Suprapubic skin (tissue), 4 donors: Measurements from ENCODE around the gene JAKMIP3. TPM values are rescaled to one million over a fixed set of nuclear protein-coding genes. Genes with fewer than 3 reads are reported as not detected.
A peak's percentile ranks its signal among the peaks of the same experiment; 100 is the strongest.

ENCODE experiments used
- DNase-seq, 2 donors: peaks; one replicate each; pipeline ENCODE4 v3.0.0-alpha.2; 2019; ENCODE audit warnings: low spot score in 2 of 2
- H3K27ac ChIP-seq: fragments of 200-600 bp; sonication (generic); one replicate; pipeline ENCODE4 v1.5.1; 2019
- H3K27me3 ChIP-seq: fragments of 200-600 bp; sonication (generic); one replicate; pipeline ENCODE4 v1.5.1; 2019
- H3K36me3 ChIP-seq: fragments of 200-600 bp; sonication (generic); one replicate; pipeline ENCODE4 v1.5.1; 2019
- H3K4me1 ChIP-seq: fragments of 200-600 bp; sonication (generic); one replicate; pipeline ENCODE4 v1.5.1; 2019
- H3K4me3 ChIP-seq: fragments of 200-600 bp; sonication (generic); one replicate; pipeline ENCODE4 v1.5.1; 2019; ENCODE audit warnings: mild to moderate bottlenecking
- H3K9me3 ChIP-seq: fragments of 200-600 bp; sonication (generic); one replicate; pipeline ENCODE4 v1.5.1; 2019
- EP300 ChIP-seq: sonication (generic); formaldehyde crosslinking; IDR thresholded peaks from one replicate; pipeline ENCODE4 v1.6.1; 2017; ENCODE audit warnings: antibody characterized with exemption
- POLR2A ChIP-seq, 2 donors: fragments of 450-650 bp; IDR thresholded peaks; one replicate each; pipeline ENCODE4 v1.6.1; 2017; ENCODE audit warnings: antibody characterized with exemption in 2 of 2, mild to moderate bottlenecking in 2 of 2, moderate library complexity in 2 of 2
- POLR2AphosphoS5 ChIP-seq, 3 donors: sonication (generic); formaldehyde crosslinking; IDR thresholded peaks; one replicate each; pipeline ENCODE4 v1.6.1; 2017; ENCODE audit warnings: antibody characterized with exemption in 3 of 3
- WGBS: methylation state at CpG from one replicate; pipeline ENCODE4 v1.1.5; 2018; 5-methylcytosine and 5-hydroxymethylcytosine counted together
- total RNA-seq, 4 donors: library from RNA; depleted of rRNA; stranded (reverse); fragments of >200 nt; gene quantifications; one replicate each; pipeline ENCODE4 v1.1.0, GENCODE V29; 2016
- TF ChIP-seq, protein P1 (sequence below), 2 donors: fragments of 200-600 bp in 1 of 2; fragments of 450-650 bp in 1 of 2; sonication (generic) in 1 of 2; IDR thresholded peaks; one replicate each; pipeline ENCODE4 v1.5.1; 2016 to 2019; ENCODE audit warnings: antibody characterized with exemption in 2 of 2, mild to moderate bottlenecking in 1 of 2, moderate library complexity in 1 of 2

JAKMIP3 gene
- total RNA-seq, 4 donors from 2014 or later, result 0.15 to 2.4 (median 0.51) TPM

DNA sequence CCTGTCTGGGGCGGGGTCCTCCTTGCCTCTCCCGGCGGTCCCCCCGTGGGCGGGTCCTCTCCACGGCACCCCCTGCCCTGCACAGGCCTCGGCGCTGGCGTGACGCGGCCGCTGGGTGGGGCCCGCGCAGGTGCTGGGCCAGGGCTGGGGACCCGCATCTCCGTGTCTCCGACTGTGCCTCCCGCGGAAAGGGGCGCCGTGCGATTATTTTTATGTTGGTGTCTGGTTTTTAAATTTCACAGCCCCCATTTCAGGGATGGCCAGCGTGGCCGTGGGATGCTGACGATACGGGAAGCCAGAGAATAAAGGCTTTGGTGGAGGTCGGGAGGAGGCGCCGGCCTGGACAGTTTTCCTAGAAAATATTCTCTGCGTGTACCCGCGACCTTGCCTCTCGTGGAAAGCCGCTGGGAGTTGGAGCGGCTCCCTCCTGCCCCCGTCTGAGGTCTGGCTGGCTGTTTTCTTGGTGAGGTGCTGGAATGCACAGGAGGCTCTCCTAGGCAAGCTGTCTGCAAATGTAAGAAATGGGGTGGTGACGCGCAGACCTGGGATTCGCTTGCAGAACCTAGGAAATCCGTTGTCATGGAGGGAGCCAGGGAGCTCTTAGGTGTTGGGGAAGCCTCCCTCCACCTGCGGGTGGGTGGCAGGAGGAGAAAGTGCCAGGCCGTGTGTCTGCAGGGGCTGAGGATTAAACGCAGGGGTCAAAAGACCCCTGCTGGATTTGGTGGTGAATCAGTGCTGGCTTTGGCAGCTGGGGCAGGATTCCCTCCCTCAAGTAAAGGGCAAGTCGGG, 28.7 kb upstream of the JAKMIP3 start:
- Histone ChIP-seq H3K4me3 (peak overlapping the region; percentile 53), H3K36me3 (no peaks in the 10 kb centered on the region), H3K27me3 (peaks cover 69% of the 10 kb centered on the region), H3K9me3 (no peaks in the 10 kb centered on the region), H3K4me1 (peaks cover 12% of the 10 kb centered on the region), H3K27ac (no peak overlapping the region)
- 12% methylated on average over 35 of the region's 44 CpGs for WGBS
- TF ChIP-seq POLR2AphosphoS5 (IDR thresholded peaks at IDR 0.05) (no peak), EP300 (no peak), POLR2A (IDR thresholded peaks at IDR 0.05) (no peak)
- TF ChIP-seq, protein P1, sequence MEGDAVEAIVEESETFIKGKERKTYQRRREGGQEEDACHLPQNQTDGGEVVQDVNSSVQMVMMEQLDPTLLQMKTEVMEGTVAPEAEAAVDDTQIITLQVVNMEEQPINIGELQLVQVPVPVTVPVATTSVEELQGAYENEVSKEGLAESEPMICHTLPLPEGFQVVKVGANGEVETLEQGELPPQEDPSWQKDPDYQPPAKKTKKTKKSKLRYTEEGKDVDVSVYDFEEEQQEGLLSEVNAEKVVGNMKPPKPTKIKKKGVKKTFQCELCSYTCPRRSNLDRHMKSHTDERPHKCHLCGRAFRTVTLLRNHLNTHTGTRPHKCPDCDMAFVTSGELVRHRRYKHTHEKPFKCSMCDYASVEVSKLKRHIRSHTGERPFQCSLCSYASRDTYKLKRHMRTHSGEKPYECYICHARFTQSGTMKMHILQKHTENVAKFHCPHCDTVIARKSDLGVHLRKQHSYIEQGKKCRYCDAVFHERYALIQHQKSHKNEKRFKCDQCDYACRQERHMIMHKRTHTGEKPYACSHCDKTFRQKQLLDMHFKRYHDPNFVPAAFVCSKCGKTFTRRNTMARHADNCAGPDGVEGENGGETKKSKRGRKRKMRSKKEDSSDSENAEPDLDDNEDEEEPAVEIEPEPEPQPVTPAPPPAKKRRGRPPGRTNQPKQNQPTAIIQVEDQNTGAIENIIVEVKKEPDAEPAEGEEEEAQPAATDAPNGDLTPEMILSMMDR (IDR thresholded peaks at IDR 0.05), result no peak
- DNase-seq, result no peak

DNA sequence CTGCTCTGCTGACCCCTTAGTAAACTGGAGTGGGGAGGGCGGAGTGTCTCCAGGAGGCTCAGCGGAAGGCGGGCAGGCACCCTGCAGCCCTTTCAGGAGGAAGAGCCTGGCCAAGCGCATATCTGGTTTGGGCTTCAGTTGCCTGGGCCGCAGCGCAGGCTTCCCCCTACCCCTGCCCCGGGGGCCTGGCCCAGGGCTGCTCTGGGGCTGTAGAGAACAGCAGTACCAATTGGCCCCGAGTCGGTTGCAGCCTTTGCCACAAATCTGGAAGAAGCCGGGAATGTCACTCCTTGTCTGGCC, 28.1 kb upstream of the JAKMIP3 start:
- 60% methylated on average over 8 of the region's 10 CpGs for WGBS
- Histone ChIP-seq H3K36me3 (no peaks in the 10 kb centered on the region), H3K27ac (no peak overlapping the region), H3K9me3 (no peaks in the 10 kb centered on the region), H3K4me3 (no peak overlapping the region), H3K27me3 (peaks cover 69% of the 10 kb centered on the region), H3K4me1 (peaks cover 12% of the 10 kb centered on the region)
- DNase-seq, result no peak
- TF ChIP-seq POLR2AphosphoS5 (IDR thresholded peaks at IDR 0.05) (no peak), POLR2A (IDR thresholded peaks at IDR 0.05) (no peak), EP300 (no peak)
- TF ChIP-seq, protein P1 (IDR thresholded peaks at IDR 0.05), result no peak

DNA sequence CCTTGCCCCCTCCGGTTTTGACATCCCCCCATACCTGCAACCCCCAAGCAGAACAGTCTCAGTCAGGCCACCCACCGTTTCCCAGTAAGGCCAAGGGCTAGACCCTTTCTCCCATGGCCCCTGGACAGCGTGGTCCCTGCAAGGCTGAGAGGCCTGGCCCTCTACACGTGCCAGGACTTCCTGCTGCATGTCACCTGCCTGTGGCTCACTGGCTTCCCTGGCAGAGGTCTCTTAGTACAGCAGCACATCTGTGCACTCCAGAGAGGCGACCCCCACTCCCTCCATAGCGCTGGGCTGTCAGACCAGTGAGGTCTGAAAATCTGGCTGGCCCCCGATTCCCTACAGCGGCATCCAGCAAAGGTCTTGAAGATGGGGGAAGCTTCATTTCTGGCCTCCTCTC, 26.4 kb upstream of the JAKMIP3 start:
- Histone ChIP-seq H3K36me3 (no peaks in the 10 kb centered on the region), H3K4me3 (no peak overlapping the region), H3K9me3 (no peaks in the 10 kb centered on the region), H3K27me3 (peaks cover 69% of the 10 kb centered on the region), H3K4me1 (peaks cover 12% of the 10 kb centered on the region), H3K27ac (no peak overlapping the region)
- WGBS, result 86% methylated on average over 6 of the region's 8 CpGs
- TF ChIP-seq POLR2AphosphoS5 (IDR thresholded peaks at IDR 0.05) (no peak), POLR2A (IDR thresholded peaks at IDR 0.05) (no peak), EP300 (no peak)
- TF ChIP-seq, protein P1 (IDR thresholded peaks at IDR 0.05), result no peak
- no peak for DNase-seq

DNA sequence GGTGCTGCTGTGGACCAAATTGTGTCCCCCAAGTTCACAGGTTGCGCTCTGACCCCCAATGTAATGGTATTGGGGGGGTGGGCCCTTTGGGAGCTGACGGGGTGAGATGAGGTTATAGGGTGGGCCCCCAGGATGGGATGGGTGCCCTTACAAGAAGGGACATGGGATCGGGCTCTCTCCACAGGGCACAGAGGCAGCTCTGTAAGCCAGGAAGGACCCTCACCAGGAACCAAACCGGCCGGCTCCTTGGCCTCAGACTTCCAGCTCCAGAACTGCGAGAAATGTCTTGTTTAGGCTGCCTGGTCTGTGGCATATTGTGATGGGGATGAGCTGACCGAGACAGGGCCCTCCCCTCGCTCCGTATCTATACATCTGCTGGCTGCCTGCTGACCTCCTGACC, 25.7 kb upstream of the JAKMIP3 start:
- 80% methylated on average over 9 of the region's 9 CpGs for WGBS
- TF ChIP-seq POLR2AphosphoS5 (IDR thresholded peaks at IDR 0.05) (no peak), POLR2A (IDR thresholded peaks at IDR 0.05) (no peak), EP300 (no peak)
- TF ChIP-seq, protein P1 (IDR thresholded peaks at IDR 0.05), result no peak

DNA sequence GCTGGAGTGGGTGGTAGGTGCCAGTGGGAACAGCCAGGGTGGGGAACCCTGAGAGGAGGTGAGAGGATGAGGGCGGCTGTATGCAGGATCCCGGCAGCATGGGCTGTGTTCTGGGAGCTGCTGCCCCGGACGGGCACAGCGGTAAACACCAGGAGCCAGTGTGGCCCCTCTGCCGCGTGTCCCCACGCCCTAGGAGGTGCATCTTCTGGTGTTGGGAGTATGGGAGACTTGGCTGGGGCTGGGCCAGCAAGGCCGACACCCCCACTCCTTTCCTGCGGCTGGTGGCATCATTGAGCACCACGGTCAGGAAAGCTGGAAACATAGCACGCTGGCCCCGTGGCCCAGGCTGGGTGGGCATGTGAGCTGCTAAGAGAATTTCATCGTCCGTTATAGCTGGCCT, 24.4 kb upstream of the JAKMIP3 start:
- no peak overlapping the region for H3K4me3 ChIP-seq
- no peak for DNase-seq
- TF ChIP-seq, protein P1 (IDR thresholded peaks at IDR 0.05), result no peak
- no peak for TF ChIP-seq POLR2AphosphoS5 (IDR thresholded peaks at IDR 0.05)
- TF ChIP-seq POLR2A (IDR thresholded peaks at IDR 0.05), result no peak
- H3K27me3 ChIP-seq, result peaks cover 66% of the 10 kb centered on the region
- H3K27ac ChIP-seq, result no peak overlapping the region
- peaks cover 6% of the 10 kb centered on the region for H3K4me1 ChIP-seq
- no peaks in the 10 kb centered on the region for H3K9me3 ChIP-seq
- WGBS, result 86% methylated on average over 6 of the region's 15 CpGs
- H3K36me3 ChIP-seq, result no peaks in the 10 kb centered on the region

More for the DNA sequence above, 25.7 kb upstream of the JAKMIP3 start:
- Histone ChIP-seq H3K27me3 (peaks cover 71% of the 10 kb centered on the region), H3K27ac (no peak overlapping the region), H3K4me1 (peaks cover 12% of the 10 kb centered on the region), H3K4me3 (no peak overlapping the region), H3K36me3 (no peaks in the 10 kb centered on the region), H3K9me3 (no peaks in the 10 kb centered on the region)
- DNase-seq, result no peak
